H1 (cell line): ENCODE measurements around the gene FAM131C. TPM values are rescaled to one million over a fixed set of nuclear protein-coding genes. Genes with fewer than 3 reads are reported as not detected.

Experiments
- ASH2L ChIP-seq: fragments of 200-600, 300-600 bp; sonication (generic); IDR thresholded peaks from one replicate; pipeline ENCODE4 v1.7.1; 2017; ENCODE audit warnings: low read length
- CTCF ChIP-seq, 3 experiments: IDR thresholded peaks; 1 replicate in 2 of 3; 2 replicates in 1 of 3; pipeline versions ENCODE4 v1.5.1 to v1.6.1; 2011; ENCODE audit warnings: low read length in 3 of 3, mild to moderate bottlenecking in 3 of 3, inconsistent platforms in 2 of 3, low read depth in 1 of 3, moderate library complexity in 1 of 3; ENCODE audit not compliant: insufficient read depth in 1 of 3; ENCODE audit errors: control extremely low read depth in 1 of 3
- MAX ChIP-seq: IDR thresholded peaks from 2 replicates; pipeline ENCODE4 v1.6.1; 2012; ENCODE audit warnings: inconsistent platforms
- POLR2AphosphoS5 ChIP-seq: IDR thresholded peaks from 2 replicates; pipeline ENCODE4 v1.6.1; 2011; ENCODE audit warnings: low read depth, low read length
- ZNF274 ChIP-seq: IDR thresholded peaks from 2 replicates; pipeline ENCODE4 v1.7.0; 2012; ENCODE audit warnings: low read length, borderline replicate concordance; ENCODE audit errors: extremely low read depth
- polyA plus RNA-seq, 7 experiments: library from polyadenylated mRNA; depleted of rRNA in 3 of 7; stranded (reverse) in 5 of 7; unstranded in 2 of 7; fragments of >200 nt in 5 of 7; fragments of 200-250 nt in 2 of 7; gene quantifications; 1 replicate in 5 of 7; 2 replicates in 1 of 7; 4 replicates in 1 of 7; pipeline versions ENCODE4 v1.2.1 to v1.2.3, GENCODE V29; 2011 to 2013; ENCODE audit warnings: missing spikeins in 2 of 7, mixed read lengths in 2 of 7
- total RNA-seq: library from RNA; stranded (reverse); fragmentation: NEBNext Ultra II Directional; extraction: Animal tissue kit (Norgen Biotek cat#: 25700); gene quantifications from 2 replicates; pipeline ENCODE4 v1.2.1, GENCODE V29; 2021

The FAM131C gene
- total and polyA plus RNA-seq, 2 of the 8 experiments (the other 6 are each of a cell fraction or from before 2014, with no cell fraction given) = 0.73 to 0.78 TPM

GRCh38 chr1:16065269-16065576 is 8.2 kb downstream of the FAM131C start (continued):
- TF ChIP-seq CTCF (IDR thresholded peaks at IDR 0.05; ENCODE audit: control extremely low read depth in 1 of 3, insufficient read depth in 1 of 3, low read depth in 1 of 3, low read length in 3 of 3) = no peak
- no peak for TF ChIP-seq ASH2L
- no peak for TF ChIP-seq POLR2AphosphoS5
- no peak for TF ChIP-seq ZNF274
- TF ChIP-seq MAX = no peak
